RWPE2 (cell line): ENCODE data around the gene ANKRD61.

Source experiments
- ATAC-seq: fragments of 200-7000 bp; cut with Tn5 transposase; 3 replicates; pipeline ENCODE4 v1.9.1; 2021; ENCODE audit warnings: low read depth
- DNase-seq: peaks from one replicate; pipeline ENCODE4 v3.0.0-alpha.2; 2020; ENCODE audit warnings: low spot score
- H3K27ac ChIP-seq: fragments of 450-650 bp; 2 replicates; pipeline ENCODE4 v1.5.1; 2017; ENCODE audit warnings: mild to moderate bottlenecking; ENCODE audit not compliant: poor library complexity, severe bottlenecking
- H3K27me3 ChIP-seq: fragments of 250-450 bp; sonication (Bioruptor Pico); 2 replicates; pipeline ENCODE4 v1.5.1; 2021; ENCODE audit warnings: mild to moderate bottlenecking, moderate library complexity; ENCODE audit not compliant: insufficient read depth, poor library complexity, severe bottlenecking
- H3K36me3 ChIP-seq: fragments of 250-450 bp; sonication (Bioruptor Pico); 2 replicates; pipeline ENCODE4 v1.5.1; 2020; ENCODE audit warnings: low read depth, mild to moderate bottlenecking, moderate library complexity
- H3K4me1 ChIP-seq: fragments of 250-450 bp; sonication (Bioruptor Pico); 2 replicates; pipeline ENCODE4 v1.5.1; 2021; ENCODE audit warnings: mild to moderate bottlenecking, moderate library complexity; ENCODE audit not compliant: insufficient read depth, poor library complexity, severe bottlenecking
- H3K4me3 ChIP-seq: fragments of 250-450 bp; sonication (Bioruptor Pico); 2 replicates; pipeline ENCODE4 v1.5.1; 2021; ENCODE audit warnings: mild to moderate bottlenecking, moderate library complexity; ENCODE audit not compliant: severe bottlenecking
- H3K9me3 ChIP-seq: fragments of 250-450 bp; sonication (Bioruptor Pico); 2 replicates; pipeline ENCODE4 v1.5.1; 2021; ENCODE audit warnings: mild to moderate bottlenecking, moderate library complexity; ENCODE audit not compliant: severe bottlenecking
- TF ChIP-seq, protein P1 (sequence below): fragments of 450-650 bp; IDR thresholded peaks from one replicate; pipeline ENCODE4 v1.5.1; 2017; ENCODE audit warnings: mild to moderate bottlenecking, moderate library complexity; ENCODE audit not compliant: poor library complexity, severe bottlenecking

Gene ANKRD61

DNA sequence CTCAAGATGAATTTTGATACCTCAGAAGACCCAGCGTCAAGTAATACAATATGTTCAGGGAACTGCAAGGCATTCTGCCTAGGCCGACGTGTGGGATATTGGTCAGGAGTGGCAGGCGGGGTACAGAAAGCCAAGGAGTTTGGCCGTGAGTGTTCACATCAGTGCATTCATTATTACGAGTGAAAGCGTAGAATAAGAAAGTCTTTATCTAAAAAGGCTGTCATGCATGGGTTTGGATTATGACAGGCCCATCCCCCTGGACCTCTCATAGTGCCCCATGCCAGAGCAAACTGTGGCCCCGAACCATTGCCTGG, 14.6 kb upstream of the ANKRD61 start:
- no peak for ATAC-seq
- no peak overlapping the region for H3K4me3 ChIP-seq
- no peak for DNase-seq
- H3K9me3 ChIP-seq = no peaks in the 10 kb centered on the region
- TF ChIP-seq, protein P1, sequence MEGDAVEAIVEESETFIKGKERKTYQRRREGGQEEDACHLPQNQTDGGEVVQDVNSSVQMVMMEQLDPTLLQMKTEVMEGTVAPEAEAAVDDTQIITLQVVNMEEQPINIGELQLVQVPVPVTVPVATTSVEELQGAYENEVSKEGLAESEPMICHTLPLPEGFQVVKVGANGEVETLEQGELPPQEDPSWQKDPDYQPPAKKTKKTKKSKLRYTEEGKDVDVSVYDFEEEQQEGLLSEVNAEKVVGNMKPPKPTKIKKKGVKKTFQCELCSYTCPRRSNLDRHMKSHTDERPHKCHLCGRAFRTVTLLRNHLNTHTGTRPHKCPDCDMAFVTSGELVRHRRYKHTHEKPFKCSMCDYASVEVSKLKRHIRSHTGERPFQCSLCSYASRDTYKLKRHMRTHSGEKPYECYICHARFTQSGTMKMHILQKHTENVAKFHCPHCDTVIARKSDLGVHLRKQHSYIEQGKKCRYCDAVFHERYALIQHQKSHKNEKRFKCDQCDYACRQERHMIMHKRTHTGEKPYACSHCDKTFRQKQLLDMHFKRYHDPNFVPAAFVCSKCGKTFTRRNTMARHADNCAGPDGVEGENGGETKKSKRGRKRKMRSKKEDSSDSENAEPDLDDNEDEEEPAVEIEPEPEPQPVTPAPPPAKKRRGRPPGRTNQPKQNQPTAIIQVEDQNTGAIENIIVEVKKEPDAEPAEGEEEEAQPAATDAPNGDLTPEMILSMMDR = no peak
- H3K4me1 ChIP-seq = peaks cover 14% of the 10 kb centered on the region
- H3K27ac ChIP-seq = peak overlapping the region; percentile 29
- peaks cover 77% of the 10 kb centered on the region for H3K36me3 ChIP-seq
- no peaks in the 10 kb centered on the region for H3K27me3 ChIP-seq

- Histone ChIP-seq H3K4me3 (no peak overlapping the region), H3K27ac (peak overlapping the region; percentile 20), H3K27me3 (no peaks in the 10 kb centered on the region), H3K9me3 (no peaks in the 10 kb centered on the region), H3K36me3 (peaks cover 94% of the 10 kb centered on the region), H3K4me1 (peaks cover 6% of the 10 kb centered on the region)
- no peak for ATAC-seq
- TF ChIP-seq, protein P1 = no peak
- no peak for DNase-seq
Observed at GRCh38 chr7:6020371-6021286, 10.5 kb upstream of the ANKRD61 start.

DNA sequence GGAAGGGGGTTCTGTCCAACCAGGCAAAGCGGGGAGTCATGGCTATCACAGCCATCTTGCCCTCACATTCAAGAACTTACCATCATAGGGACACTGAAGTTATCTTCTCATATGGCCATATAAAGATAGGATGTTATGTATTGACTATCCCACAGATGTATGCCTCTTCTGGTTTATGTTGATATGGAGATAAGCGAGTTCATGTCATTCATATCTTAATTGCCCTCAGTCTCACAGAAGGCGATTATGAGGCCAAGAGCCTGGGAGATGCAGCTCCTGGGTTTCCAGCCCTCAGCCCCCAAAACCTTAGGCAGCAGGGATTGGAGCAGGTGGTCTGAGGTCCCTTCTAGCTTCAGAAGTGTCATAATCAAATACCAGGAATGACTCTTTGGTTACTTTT, 8.5 kb upstream of the ANKRD61 start:
- Histone ChIP-seq H3K4me3 (no peak overlapping the region), H3K27ac (no peak overlapping the region), H3K27me3 (no peaks in the 10 kb centered on the region), H3K4me1 (no peaks in the 10 kb centered on the region), H3K36me3 (peaks cover 97% of the 10 kb centered on the region), H3K9me3 (no peaks in the 10 kb centered on the region)
- no peak for ATAC-seq
- no peak for DNase-seq
- TF ChIP-seq, protein P1 = no peak

DNA sequence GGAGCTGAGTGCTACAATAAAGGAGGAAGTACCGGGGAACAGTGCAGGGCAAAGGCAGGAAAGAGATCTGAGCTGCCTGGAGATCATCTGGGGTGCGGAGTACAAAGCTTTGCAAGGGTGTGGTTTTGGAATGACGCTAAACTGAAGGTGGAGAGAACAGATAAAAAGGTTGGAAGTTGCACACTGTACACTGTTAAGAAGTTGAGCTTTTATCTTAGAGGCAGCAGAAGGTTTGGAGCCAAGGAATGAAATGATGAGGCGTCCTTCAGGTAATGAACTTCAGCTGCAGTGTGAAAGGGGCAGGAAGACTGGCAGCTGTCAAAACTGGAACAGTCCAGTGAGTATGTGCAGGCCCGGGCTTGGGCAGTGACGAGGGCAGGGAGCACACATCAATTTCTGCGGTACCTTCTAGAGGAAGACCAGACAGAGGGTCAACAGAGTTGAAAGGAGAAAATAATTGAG, 7.2 kb upstream of the ANKRD61 start:
- H3K4me3 ChIP-seq = no peak overlapping the region
- DNase-seq (no peak), ATAC-seq (no peak)
- no peaks in the 10 kb centered on the region for H3K4me1 ChIP-seq
- no peaks in the 10 kb centered on the region for H3K9me3 ChIP-seq
- no peak overlapping the region for H3K27ac ChIP-seq
- no peaks in the 10 kb centered on the region for H3K27me3 ChIP-seq
- TF ChIP-seq, protein P1 = no peak
- H3K36me3 ChIP-seq = peaks cover 97% of the 10 kb centered on the region
